Mucosa of stomach (tissue), 1 donor: ENCODE results near the gene HELQ.

ENCODE experiments used
- H3K27me3 ChIP-seq: one replicate; pipeline ENCODE4 v1.7.0; 2013; ENCODE audit warnings: mild to moderate bottlenecking, low read length; ENCODE audit not compliant: control insufficient read depth, insufficient read depth
- H3K36me3 ChIP-seq: one replicate; pipeline ENCODE4 v1.7.0; 2013; ENCODE audit warnings: low read length; ENCODE audit not compliant: control insufficient read depth, insufficient read depth
- H3K4me1 ChIP-seq: one replicate; pipeline ENCODE4 v1.7.0; 2013; ENCODE audit warnings: mild to moderate bottlenecking, low read length; ENCODE audit not compliant: control insufficient read depth, insufficient read depth
- H3K4me3 ChIP-seq: one replicate; pipeline ENCODE4 v1.7.0; 2013; ENCODE audit warnings: low read length
- H3K9ac ChIP-seq: one replicate; pipeline ENCODE4 v1.7.0; 2013; ENCODE audit warnings: mild to moderate bottlenecking, low read length, moderate library complexity
- H3K9me3 ChIP-seq: one replicate; pipeline ENCODE4 v1.7.0; 2013; ENCODE audit warnings: mild to moderate bottlenecking, low read length, moderate library complexity; ENCODE audit not compliant: control insufficient read depth
- donor health status: Pancreatic carcinoma.

Gene HELQ

DNA sequence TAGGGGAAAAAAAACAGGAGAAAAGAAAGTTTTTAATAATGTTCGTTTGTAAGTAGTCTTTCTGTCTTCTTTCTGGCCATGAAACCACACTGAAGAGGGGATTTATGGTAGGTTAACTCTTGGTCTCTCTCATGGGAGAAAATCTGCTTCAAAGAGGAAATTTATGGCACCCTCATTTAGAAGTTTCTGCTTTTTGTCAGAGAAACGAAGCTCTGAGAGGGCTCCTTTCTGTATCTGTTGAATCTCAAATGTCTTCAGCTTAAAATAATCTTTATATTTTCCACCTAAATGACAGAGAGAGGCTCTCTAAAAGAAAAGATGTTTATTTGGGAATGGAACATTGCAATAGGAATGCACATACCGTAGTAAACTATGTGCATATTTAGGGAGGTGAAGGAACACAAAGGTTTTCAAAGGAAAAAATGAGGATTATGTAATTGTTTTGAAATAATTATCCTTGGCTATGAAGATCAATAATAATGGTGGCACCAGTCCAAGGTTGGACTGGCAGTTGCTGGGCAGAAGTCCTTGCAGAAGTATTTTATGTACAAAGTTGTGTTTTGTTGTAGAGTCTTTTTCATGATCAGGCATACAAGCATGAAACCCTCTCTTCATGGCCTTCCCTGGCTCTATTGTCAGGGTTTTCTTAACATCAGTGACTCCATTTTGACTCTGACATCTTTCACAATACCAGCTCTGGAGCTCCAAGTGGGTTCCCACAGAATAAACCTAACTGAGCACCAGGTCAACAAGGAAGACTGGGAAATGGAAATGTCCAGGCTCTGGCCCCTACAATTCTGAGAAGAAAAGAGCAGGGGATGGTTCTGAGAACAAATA is 67.9 kb downstream of the HELQ start:
- H3K27me3 ChIP-seq, result no peaks in the 10 kb centered on the region
- H3K4me1 ChIP-seq, result no peaks in the 10 kb centered on the region
- H3K36me3 ChIP-seq, result no peaks in the 10 kb centered on the region

DNA sequence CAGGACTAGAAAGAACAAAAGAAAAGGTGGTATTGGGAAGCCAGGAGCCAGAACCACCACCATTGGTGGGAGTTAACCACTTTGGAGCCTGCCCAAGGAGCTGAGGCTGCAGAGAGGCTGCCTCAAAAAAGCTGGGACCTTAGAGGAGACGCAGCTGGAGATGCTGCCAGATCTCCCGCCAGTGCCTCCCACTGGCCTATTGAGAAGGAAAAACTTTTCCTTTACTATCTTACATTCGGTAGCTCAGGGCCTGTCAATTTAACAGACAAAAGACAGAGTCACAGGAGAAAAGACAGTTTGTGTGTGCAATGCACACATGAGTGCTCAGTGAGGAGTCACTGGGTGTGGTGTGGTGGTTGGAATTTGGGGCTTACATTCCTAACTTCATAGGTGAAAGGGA is 68.6 kb downstream of the HELQ start:
- Histone ChIP-seq H3K4me3 (no peak overlapping the region), H3K9ac (no peak overlapping the region), H3K4me1 (no peaks in the 10 kb centered on the region), H3K9me3 (no peaks in the 10 kb centered on the region), H3K36me3 (no peaks in the 10 kb centered on the region), H3K27me3 (no peaks in the 10 kb centered on the region)

More for the DNA sequence above, 67.9 kb downstream of the HELQ start:
- Histone ChIP-seq H3K4me3 (no peak overlapping the region), H3K9ac (no peak overlapping the region), H3K9me3 (no peaks in the 10 kb centered on the region)

DNA sequence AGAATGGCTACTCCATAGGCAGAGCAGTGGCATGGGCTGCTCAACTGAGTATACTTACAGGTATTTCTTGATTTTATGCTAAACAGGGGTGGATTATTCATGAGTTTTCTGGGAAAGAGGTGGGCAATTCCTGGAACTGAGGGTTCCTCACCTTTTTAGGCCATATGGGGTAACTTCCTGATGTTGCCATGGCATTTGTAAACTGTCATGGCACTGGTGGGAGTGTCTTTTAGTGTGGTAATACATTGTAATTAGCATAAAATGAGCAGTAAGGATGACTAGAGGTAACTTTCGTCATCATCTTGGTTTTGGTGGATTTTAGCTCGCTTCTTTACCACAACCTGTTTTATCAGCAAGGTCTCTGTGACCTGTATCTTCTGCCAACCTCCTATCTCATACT is 72.8 kb downstream of the HELQ start:
- H3K4me1 ChIP-seq, result no peaks in the 10 kb centered on the region
- no peak overlapping the region for H3K4me3 ChIP-seq
- no peaks in the 10 kb centered on the region for H3K36me3 ChIP-seq
- H3K9ac ChIP-seq, result no peak overlapping the region
- no peaks in the 10 kb centered on the region for H3K27me3 ChIP-seq
- peaks cover 7% of the 10 kb centered on the region for H3K9me3 ChIP-seq

DNA sequence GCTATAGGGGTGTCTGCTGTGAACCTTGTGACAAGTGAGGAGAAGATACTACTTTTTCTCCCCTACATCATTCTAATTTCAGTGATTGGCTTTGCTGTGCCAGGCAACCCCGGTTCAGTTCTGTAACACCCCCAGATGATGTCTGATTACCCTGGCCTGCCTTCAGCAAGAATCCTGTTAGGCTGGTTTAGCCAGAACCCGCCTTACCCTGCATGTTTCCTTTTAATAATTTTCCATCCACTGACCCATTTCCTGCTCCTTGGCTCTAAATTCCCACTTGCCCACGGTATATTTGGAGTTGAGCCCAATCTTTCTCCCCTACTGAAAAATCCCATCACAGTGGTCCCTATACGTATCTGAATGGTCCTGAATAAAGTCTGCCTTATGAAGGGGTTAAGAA is 74.5 kb downstream of the HELQ start:
- no peaks in the 10 kb centered on the region for H3K27me3 ChIP-seq
- H3K4me3 ChIP-seq, result no peak overlapping the region
- H3K4me1 ChIP-seq, result no peaks in the 10 kb centered on the region
- no peak overlapping the region for H3K9ac ChIP-seq
- peaks cover 7% of the 10 kb centered on the region for H3K9me3 ChIP-seq
- no peaks in the 10 kb centered on the region for H3K36me3 ChIP-seq

DNA sequence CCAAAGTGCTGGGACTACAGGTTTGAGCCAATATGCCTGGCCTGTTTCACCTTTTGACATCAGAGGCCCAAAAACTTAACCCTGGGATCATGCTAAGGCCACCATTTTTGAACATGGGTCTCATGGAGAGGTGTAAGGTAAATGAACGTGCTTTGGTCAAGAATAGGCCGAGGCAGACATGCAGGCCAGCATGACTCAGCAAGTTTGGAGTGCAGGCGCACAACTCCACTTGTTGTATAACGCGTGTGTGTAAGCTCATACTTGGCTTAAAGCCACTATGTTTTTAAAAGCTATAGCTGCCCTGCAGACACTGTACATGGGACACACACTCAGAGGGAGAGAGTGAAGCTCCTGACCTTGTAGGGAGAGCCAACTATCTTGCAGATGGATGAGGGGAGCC is 77.2 kb downstream of the HELQ start:
- Histone ChIP-seq H3K27me3 (no peaks in the 10 kb centered on the region), H3K36me3 (no peaks in the 10 kb centered on the region), H3K4me3 (no peak overlapping the region), H3K9ac (no peak overlapping the region), H3K4me1 (no peaks in the 10 kb centered on the region), H3K9me3 (peaks cover 7% of the 10 kb centered on the region)

DNA sequence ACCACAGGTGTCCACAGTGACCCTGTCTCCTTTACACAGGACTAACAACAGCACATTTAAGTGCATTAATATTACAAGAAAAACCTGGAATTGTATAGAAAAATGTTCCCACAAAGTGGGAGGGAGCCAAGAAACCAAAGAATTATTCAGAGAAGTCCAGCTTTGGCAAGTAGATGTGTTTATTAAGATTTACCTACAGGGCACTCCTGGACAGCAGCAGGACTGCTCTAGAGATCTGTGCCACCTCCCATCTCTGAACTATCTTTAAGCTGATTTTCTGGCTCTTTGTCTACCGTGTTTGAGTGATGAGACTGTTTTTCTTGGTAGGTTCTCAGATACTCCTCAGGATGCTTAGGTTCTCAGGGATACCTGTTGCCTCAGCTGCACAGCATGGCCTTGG is 82.7 kb downstream of the HELQ start:
- H3K36me3 ChIP-seq, result no peaks in the 10 kb centered on the region
- H3K9ac ChIP-seq, result no peak overlapping the region
- H3K27me3 ChIP-seq, result no peaks in the 10 kb centered on the region
- no peak overlapping the region for H3K4me3 ChIP-seq
- no peaks in the 10 kb centered on the region for H3K4me1 ChIP-seq
- H3K9me3 ChIP-seq, result no peaks in the 10 kb centered on the region

DNA sequence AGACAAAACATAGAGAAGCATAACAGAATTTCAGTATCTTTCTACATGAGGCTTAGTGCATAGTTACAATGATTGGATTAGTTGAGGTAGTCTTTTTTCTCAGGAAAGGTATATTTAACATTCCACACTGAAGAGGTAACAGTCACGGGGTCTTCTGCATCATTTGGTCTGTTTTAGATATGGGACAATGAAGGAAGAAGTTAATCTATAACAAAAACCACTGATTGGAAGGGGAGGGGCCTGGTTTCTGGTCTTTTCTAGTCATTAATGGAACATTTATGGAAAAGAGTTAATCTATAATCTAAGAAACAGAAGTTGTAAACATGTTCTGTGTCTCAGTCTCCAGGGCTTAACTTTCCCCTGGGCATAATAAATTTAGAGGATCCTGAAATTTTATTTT is 83.7 kb downstream of the HELQ start:
- H3K4me3 ChIP-seq, result no peak overlapping the region
- H3K27me3 ChIP-seq, result no peaks in the 10 kb centered on the region
- H3K9ac ChIP-seq, result no peak overlapping the region
- H3K4me1 ChIP-seq, result no peaks in the 10 kb centered on the region
- no peaks in the 10 kb centered on the region for H3K36me3 ChIP-seq
- no peaks in the 10 kb centered on the region for H3K9me3 ChIP-seq

DNA sequence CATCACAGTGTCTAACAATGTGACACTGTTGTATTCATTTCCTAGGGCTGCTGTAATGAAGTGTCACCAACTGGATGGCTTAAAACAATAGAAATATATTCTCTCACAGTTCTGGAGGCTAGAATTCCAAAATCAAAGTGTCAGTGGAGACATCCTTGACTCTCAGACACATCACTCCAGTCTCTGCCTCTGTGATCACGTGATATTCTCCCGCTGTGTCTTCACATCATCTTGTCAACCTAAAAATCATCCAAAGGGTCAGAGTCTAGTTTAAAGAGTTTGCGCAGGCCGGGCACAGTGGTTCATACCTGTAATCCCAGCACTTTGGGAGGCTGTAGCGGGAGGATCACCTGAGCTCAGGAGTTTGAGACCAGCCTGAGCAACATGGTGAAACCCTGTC is 84.4 kb downstream of the HELQ start:
- no peak overlapping the region for H3K4me3 ChIP-seq

DNA sequence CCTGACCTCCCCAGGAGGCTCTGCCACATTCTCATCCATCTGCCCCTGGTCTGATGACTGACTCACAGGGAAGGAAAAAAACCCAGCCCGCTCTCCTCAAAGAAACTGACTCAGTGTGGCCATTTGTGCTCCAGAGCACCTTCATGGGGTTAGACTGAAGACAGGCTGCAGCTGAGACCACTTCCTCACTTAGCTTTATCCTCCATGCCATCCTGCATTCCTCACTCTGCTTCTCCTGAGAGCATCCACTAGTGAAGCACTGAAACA is 85.0 kb downstream of the HELQ start:
- H3K4me1 ChIP-seq, result no peaks in the 10 kb centered on the region
- no peak overlapping the region for H3K4me3 ChIP-seq
- H3K9me3 ChIP-seq, result no peaks in the 10 kb centered on the region
- no peak overlapping the region for H3K9ac ChIP-seq
- no peaks in the 10 kb centered on the region for H3K36me3 ChIP-seq
- no peaks in the 10 kb centered on the region for H3K27me3 ChIP-seq

More for the DNA sequence above, 84.4 kb downstream of the HELQ start:
- Histone ChIP-seq H3K27me3 (no peaks in the 10 kb centered on the region), H3K9ac (no peak overlapping the region), H3K4me1 (no peaks in the 10 kb centered on the region), H3K9me3 (no peaks in the 10 kb centered on the region), H3K36me3 (no peaks in the 10 kb centered on the region)

DNA sequence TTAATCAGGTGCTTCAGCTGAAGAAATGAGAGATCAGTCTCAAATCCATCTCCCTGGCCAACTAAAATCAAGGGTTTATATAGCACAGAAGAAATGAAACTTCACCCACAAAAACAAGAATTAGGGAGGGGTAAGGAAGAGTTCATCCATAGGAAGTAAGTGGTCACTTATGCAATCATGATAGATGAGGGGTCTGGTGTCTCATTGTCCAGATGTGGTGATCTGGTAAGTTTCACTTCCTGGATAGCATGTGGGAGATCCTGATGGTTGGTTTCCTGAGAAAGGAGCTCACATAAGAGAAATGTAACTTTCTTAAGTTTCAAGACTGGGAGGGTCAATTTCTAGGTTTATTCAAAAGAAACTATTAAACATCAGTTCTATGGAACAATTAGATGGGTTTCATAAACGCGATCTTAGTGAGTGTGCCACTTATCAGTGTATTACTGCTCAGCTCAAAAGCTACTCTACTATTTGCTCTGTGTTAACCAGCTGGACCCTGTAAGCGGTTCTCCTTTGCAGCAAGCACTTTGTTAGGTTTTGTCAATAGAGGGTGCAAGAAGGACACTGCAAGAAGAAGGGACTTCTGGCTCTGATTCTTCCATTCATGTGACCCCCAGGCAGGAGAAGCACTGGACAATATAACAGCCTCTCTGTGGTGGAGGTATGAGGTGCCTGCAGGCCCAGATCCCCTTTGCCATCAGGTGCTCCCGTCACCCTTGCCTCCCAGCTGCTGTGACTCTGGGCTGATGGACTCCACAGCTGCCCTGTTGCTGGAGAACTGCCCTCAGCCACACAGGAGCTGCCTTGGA is 85.6 kb downstream of the HELQ start:
- Histone ChIP-seq H3K36me3 (no peaks in the 10 kb centered on the region), H3K4me3 (no peak overlapping the region), H3K9ac (no peak overlapping the region), H3K9me3 (no peaks in the 10 kb centered on the region), H3K27me3 (no peaks in the 10 kb centered on the region), H3K4me1 (no peaks in the 10 kb centered on the region)

DNA sequence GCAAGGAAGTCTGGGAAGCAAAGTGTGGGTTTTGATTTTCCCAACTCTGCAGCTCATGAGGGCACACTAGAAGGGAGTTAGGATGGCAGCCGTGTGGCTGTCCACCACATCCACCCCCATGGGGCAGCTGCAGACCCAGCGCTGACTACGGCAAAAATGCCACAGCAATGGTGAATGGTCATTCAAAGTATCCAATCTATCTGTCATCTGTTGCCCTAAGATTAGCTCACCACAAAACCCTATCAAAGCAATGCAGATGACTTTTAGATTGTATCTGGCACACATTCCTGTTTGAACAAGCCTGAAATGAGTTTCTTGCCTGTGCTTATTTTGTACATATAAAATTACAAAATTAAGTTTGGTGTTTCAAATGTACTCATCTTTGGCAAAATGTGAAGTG is 91.3 kb downstream of the HELQ start:
- Histone ChIP-seq H3K36me3 (no peaks in the 10 kb centered on the region), H3K4me3 (no peak overlapping the region), H3K4me1 (peaks cover 12% of the 10 kb centered on the region), H3K9me3 (no peaks in the 10 kb centered on the region), H3K9ac (no peak overlapping the region), H3K27me3 (no peaks in the 10 kb centered on the region)

DNA sequence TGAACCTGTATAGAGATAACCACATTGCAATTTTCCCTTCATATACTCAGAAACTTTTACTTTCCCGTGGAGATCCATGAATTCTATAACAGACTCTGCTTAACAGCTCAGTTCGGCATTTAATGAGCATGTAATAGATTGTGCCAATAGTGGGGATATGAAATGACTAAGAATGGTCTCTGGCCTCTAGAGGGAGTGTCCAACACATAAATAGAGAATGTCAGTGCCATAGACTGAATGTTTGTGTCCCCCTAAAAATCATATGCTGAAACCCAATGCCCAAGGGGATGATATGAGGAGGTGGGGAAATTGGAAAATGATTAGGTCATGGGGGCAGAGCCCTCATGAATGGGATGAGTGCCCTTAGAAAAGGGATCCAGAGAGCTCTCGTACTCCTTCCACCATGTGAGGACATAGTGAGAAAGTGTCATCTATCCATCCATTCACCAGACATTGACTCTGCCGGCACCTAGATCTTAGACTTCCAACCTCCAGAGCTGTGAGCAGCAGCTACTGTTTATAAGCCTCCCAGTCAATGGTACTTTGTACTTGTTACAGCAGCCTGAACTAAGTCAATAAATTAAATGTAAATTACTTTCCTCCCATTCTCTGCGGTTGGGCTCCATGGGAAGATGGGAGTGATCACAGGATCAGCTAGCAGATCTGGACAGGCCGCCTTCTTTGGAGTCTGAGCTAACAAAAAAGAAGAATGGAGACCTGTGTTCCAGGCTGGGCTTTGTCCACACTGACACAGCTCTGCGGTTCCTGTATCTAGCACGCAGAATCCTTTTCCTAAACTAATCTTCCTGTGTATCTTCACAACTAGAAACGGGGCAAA is 92.9 kb downstream of the HELQ start:
- no peaks in the 10 kb centered on the region for H3K36me3 ChIP-seq
- peaks cover 12% of the 10 kb centered on the region for H3K4me1 ChIP-seq
- no peak overlapping the region for H3K4me3 ChIP-seq
- no peaks in the 10 kb centered on the region for H3K9me3 ChIP-seq
- no peaks in the 10 kb centered on the region for H3K27me3 ChIP-seq
- H3K9ac ChIP-seq, result no peak overlapping the region
